Ishikawa (cell line): ENCODE data around the gene PHF2.

Source experiments
- CEBPB ChIP-seq: IDR thresholded peaks from 2 replicates; pipeline ENCODE4 v1.6.1; 2012
- CREB1 ChIP-seq: IDR thresholded peaks from 2 replicates; pipeline ENCODE4 v1.6.1; 2012; ENCODE audit warnings: low read depth
- EGR1 ChIP-seq: IDR thresholded peaks from 2 replicates; pipeline ENCODE4 v1.6.1; 2012
- EP300 ChIP-seq: IDR thresholded peaks from 2 replicates; pipeline ENCODE4 v1.6.1; 2012; ENCODE audit warnings: borderline replicate concordance
- FOXM1 ChIP-seq: IDR thresholded peaks from 2 replicates; pipeline ENCODE4 v1.6.1; 2012; ENCODE audit warnings: low read depth, borderline replicate concordance
- NFIC ChIP-seq: IDR thresholded peaks from 2 replicates; pipeline ENCODE4 v1.6.1; 2012
- RAD21 ChIP-seq: IDR thresholded peaks from 2 replicates; pipeline ENCODE4 v1.6.1; 2012; ENCODE audit warnings: low read depth
- TAF1 ChIP-seq: IDR thresholded peaks from 2 replicates; pipeline ENCODE4 v1.6.1; 2012; ENCODE audit warnings: low read depth, mild to moderate bottlenecking
- TCF12 ChIP-seq: IDR thresholded peaks from 2 replicates; pipeline ENCODE4 v1.6.1; 2012; ENCODE audit warnings: low read depth
- TEAD4 ChIP-seq: IDR thresholded peaks from 2 replicates; pipeline ENCODE4 v1.6.1; 2012
- YY1 ChIP-seq: IDR thresholded peaks from 2 replicates; pipeline ENCODE4 v1.6.1; 2012; ENCODE audit warnings: low read depth
- ZBTB7A ChIP-seq: IDR thresholded peaks from 2 replicates; pipeline ENCODE4 v1.6.1; 2012; ENCODE audit warnings: low read depth
- TF ChIP-seq, protein P1 (sequence below): IDR thresholded peaks from 2 replicates; pipeline ENCODE4 v1.6.1; 2012
- TF ChIP-seq, protein P2 (sequence below): IDR thresholded peaks from 2 replicates; pipeline ENCODE4 v1.6.1; 2012
- TF ChIP-seq, protein P3 (sequence below): IDR thresholded peaks from 2 replicates; pipeline ENCODE4 v1.6.1; 2012; ENCODE audit warnings: low read depth, mild to moderate bottlenecking

PHF2 gene

DNA sequence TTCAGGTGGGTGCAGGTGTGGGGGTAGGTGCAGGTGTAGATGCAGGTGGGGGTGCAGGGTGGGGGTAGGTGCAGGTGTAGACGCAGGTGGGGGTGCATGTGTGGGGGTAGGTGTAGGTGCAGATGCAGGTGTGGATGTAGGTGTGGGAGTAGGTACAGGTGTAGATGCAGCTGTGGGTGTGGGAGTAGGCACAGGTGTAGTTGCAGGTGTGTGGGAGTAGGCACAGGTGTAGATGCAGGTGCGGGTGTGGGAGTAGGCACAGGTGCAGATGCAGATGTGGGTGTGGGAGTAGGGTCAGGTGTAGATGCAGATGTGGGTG lies 94.6 kb downstream of the PHF2 start:
- no peak for TF ChIP-seq TCF12
- TF ChIP-seq FOXM1, result no peak
- TF ChIP-seq YY1, result no peak
- no peak for TF ChIP-seq ZBTB7A
- TF ChIP-seq CEBPB, result no peak
- TF ChIP-seq, protein P1, sequence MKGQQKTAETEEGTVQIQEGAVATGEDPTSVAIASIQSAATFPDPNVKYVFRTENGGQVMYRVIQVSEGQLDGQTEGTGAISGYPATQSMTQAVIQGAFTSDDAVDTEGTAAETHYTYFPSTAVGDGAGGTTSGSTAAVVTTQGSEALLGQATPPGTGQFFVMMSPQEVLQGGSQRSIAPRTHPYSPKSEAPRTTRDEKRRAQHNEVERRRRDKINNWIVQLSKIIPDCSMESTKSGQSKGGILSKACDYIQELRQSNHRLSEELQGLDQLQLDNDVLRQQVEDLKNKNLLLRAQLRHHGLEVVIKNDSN, result no peak

DNA sequence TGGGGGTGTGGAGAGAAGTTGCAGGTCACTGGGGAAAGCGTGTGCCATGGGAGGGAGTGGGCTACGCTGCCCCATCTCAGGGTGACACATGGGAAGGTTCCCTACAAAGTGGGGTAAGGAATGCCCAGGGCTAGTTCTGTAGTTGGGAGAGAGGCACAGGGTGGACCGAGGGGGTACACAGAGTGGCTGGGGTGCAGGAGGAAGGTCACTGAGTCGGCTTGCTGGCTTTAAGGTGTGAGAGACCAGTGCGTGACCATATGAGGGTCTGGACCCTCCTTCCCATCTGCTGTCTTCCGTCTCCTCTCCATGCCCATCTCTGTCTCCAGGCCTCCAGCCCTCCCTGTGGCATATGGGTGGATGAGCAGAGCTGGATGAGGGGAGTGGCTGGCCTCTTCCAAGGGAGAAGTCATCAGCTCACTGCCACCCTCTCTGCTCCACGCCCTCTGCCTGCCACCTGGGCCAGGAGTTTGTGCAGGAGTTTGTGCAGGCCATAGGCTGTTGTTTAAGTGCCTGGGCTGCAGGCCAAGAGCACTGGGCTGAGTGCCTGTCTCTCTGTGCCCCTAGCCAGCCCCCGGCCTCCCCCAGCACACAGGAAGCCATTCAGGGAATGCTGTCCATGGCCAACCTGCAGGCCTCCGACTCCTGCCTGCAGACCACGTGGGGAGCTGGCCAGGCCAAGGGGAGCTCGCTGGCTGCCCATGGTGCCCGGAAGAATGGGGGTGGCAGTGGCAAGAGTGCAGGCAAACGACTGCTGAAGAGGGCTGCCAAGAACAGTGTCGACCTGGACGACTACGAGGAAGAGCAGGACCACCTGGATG lies 96.8 kb downstream of the PHF2 start:
- no peak for TF ChIP-seq EGR1
- no peak for TF ChIP-seq ZBTB7A
- no peak for TF ChIP-seq YY1
- TF ChIP-seq, protein P2, sequence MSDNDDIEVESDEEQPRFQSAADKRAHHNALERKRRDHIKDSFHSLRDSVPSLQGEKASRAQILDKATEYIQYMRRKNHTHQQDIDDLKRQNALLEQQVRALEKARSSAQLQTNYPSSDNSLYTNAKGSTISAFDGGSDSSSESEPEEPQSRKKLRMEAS, result no peak
- no peak for TF ChIP-seq FOXM1
- TF ChIP-seq EP300, result no peak
- TF ChIP-seq TCF12, result no peak
- no peak for TF ChIP-seq TAF1
- TF ChIP-seq CEBPB, result no peak
- no peak for TF ChIP-seq RAD21
- no peak for TF ChIP-seq NFIC
- TF ChIP-seq, protein P1, result no peak
- TF ChIP-seq TEAD4, result no peak

DNA sequence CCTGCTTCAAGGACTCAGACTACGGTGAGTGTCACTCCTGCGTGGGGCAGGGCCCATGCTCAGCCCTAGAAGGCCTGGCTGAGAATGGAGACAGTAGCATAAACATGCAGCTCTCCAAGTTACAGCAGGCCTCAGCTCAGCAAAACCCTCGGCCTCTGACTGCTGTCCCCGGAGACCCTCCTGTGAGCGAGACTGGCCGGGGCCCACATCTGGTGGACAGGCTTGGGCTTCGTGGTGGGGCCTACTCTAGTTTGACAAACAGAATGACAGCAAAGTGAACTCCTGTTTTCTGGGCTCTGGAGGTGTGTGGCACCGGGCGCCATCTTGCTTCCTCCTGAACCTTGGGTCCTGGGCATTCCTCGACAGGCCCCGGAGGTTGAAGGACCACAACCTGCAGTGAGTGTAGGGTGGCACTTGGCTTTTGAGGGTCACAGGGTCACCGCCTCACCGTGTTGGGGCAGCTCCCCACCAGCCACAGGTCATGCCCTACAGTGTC lies 97.5 kb downstream of the PHF2 start:
- TF ChIP-seq RAD21, result no peak
- TF ChIP-seq NFIC, result no peak
- TF ChIP-seq, protein P3, sequence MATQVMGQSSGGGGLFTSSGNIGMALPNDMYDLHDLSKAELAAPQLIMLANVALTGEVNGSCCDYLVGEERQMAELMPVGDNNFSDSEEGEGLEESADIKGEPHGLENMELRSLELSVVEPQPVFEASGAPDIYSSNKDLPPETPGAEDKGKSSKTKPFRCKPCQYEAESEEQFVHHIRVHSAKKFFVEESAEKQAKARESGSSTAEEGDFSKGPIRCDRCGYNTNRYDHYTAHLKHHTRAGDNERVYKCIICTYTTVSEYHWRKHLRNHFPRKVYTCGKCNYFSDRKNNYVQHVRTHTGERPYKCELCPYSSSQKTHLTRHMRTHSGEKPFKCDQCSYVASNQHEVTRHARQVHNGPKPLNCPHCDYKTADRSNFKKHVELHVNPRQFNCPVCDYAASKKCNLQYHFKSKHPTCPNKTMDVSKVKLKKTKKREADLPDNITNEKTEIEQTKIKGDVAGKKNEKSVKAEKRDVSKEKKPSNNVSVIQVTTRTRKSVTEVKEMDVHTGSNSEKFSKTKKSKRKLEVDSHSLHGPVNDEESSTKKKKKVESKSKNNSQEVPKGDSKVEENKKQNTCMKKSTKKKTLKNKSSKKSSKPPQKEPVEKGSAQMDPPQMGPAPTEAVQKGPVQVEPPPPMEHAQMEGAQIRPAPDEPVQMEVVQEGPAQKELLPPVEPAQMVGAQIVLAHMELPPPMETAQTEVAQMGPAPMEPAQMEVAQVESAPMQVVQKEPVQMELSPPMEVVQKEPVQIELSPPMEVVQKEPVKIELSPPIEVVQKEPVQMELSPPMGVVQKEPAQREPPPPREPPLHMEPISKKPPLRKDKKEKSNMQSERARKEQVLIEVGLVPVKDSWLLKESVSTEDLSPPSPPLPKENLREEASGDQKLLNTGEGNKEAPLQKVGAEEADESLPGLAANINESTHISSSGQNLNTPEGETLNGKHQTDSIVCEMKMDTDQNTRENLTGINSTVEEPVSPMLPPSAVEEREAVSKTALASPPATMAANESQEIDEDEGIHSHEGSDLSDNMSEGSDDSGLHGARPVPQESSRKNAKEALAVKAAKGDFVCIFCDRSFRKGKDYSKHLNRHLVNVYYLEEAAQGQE, result no peak
- no peak for TF ChIP-seq EP300
- TF ChIP-seq, protein P2, result no peak
- TF ChIP-seq, protein P1, result no peak
- TF ChIP-seq FOXM1, result no peak
- TF ChIP-seq TAF1, result no peak
- no peak for TF ChIP-seq EGR1
- no peak for TF ChIP-seq ZBTB7A
- TF ChIP-seq TCF12, result no peak

DNA sequence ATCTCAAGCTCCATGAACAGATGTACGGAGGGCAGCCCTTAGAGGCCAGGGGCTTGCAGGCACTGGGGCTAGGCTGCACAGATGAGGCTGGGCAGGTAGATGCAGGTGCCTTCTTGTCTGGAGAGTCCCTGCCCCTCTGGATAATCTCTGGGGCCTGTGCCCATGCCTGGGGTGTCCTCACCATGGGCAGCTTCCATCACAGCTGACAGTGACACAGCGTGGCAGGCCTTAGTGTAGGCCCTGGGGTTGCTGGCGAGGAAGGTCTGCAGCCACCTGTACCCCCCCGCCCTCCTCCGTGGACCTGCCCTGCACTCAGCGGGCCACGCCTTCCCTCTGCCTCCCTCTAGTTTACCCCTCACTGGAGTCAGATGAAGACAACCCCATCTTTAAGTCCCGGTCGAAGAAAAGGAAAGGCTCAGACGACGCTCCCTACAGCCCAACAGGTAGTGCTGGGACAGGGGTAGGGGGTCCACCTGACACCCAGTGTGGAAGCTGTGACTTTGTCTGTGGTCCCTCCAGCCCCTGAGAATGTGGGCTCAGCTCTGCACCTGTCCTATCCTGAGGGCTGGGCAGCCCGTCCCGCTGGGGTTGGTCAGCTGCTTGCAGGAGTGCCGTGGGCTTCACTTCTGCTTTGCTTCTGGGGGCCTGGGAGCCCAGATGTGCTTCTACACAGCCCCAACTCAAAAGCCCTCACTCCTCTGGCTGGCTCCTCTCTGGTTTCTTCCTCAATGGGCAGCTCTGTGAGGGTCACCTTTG lies 98.4 kb downstream of the PHF2 start:
- TF ChIP-seq FOXM1 (no peak), RAD21 (no peak), YY1 (no peak), EGR1 (no peak), TEAD4 (no peak), TCF12 (no peak)

DNA sequence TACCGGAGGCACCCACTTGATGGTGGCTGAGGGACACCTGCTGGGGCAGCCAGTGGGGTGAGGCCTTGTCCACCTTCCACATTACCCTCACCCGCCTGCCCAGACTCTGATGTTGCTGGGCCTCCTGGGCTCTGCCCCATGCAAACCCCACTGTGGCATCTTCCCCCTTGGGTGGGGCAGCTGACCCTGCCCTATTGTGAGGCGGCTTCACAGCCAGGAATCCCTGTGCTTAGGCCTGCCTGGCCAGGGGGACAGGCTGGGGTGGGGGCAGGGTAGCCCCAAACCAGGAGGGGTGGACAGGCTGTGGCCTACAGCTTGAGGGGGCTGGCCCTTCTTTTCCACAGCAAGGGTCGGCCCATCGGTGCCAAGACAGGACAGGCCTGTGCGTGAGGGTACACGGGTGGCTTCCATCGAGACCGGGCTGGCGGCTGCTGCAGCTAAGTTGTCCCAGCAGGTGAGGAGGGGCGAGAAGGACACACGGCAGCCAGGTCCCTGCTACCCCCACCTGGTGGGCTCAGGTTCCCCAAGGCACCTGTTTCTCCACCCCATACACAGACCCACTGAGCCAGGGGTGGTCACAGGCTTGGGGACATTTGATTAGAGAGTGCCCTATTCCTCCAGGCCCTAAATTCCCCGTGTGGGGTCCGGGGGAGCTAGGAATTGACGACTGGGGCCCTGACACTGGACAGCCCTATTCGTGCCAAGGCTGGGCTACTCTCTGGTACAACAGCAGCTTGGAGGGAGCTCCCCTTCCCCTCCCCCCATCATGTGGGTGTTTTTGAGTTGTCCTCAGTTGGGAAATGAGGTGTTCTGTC lies 99.2 kb downstream of the PHF2 start:
- TF ChIP-seq, protein P3, result no peak
- TF ChIP-seq FOXM1 (no peak), TEAD4 (no peak), CEBPB (no peak), ZBTB7A (no peak), CREB1 (no peak), EP300 (no peak), RAD21 (no peak)
- TF ChIP-seq, protein P1, result no peak
